OCI-LY3 (cell line): ENCODE results near the gene SEL1L2.

Experiments
- H2AFZ ChIP-seq: fragments of 200-600, 300-600 bp; shearing (Covaris generic); 2 replicates; pipeline ENCODE4 v1.6.0; 2014; ENCODE audit warnings: antibody characterized with exemption, low read depth, low read length
- H3K27ac ChIP-seq: fragments of 200-600, 300-600 bp; sonication (generic); 2 replicates; pipeline ENCODE4 v1.5.1; 2014; ENCODE audit warnings: mild to moderate bottlenecking, low read length, moderate library complexity, mixed read lengths
- H3K27me3 ChIP-seq: fragments of 200-600, 300-600 bp; sonication (generic); 2 replicates; pipeline ENCODE4 v1.6.1; 2014; ENCODE audit warnings: low read depth, low read length, mixed read lengths
- H3K36me3 ChIP-seq: fragments of 200-600, 300-600 bp; sonication (generic); replicated peaks from 2 replicates; pipeline ENCODE3; 2014; ENCODE audit warnings: low read depth, low read length, mixed read lengths
- H3K4me1 ChIP-seq: fragments of 300-600, 200-600 bp; sonication (generic); 2 replicates; pipeline ENCODE4 v1.6.1; 2014; ENCODE audit warnings: low read length, mixed read lengths
- H3K4me2 ChIP-seq: fragments of 200-600, 300-600 bp; sonication (generic); 2 replicates; pipeline ENCODE4 v1.6.1; 2014; ENCODE audit warnings: low read length, mixed read lengths
- H3K4me3 ChIP-seq: fragments of 300-600, 200-600 bp; sonication (generic); 2 replicates; pipeline ENCODE4 v1.5.1; 2014; ENCODE audit warnings: antibody characterized with exemption, mild to moderate bottlenecking, low read length, moderate library complexity
- H3K79me2 ChIP-seq: fragments of 300-600, 200-600 bp; shearing (Covaris generic); 2 replicates; pipeline ENCODE4 v1.6.1; 2014; ENCODE audit warnings: mild to moderate bottlenecking, low read length, mixed read lengths
- H3K9ac ChIP-seq: fragments of 300-600, 200-600 bp; shearing (Covaris generic); 2 replicates; pipeline ENCODE4 v1.6.0; 2014; ENCODE audit warnings: mild to moderate bottlenecking, low read length, moderate library complexity
- H3K9me3 ChIP-seq: fragments of 200-600, 300-600 bp; shearing (Covaris generic); 2 replicates; pipeline ENCODE4 v1.6.1; 2014; ENCODE audit warnings: low read length, mixed read lengths; ENCODE audit not compliant: insufficient read depth
- H4K20me1 ChIP-seq: fragments of 200-600, 300-600 bp; sonication (generic); 2 replicates; pipeline ENCODE4 v1.6.1; 2016; ENCODE audit warnings: low read length, mixed read lengths; ENCODE audit not compliant: insufficient read depth
- CTCF ChIP-seq: fragments of 200-600, 300-600 bp; sonication (generic); IDR thresholded peaks from 2 replicates; pipeline ENCODE4 v1.5.1; 2014; ENCODE audit warnings: antibody characterized with exemption, low read length, low read depth
- EZH2phosphoT487 ChIP-seq: fragments of 200-600 bp; shearing (Covaris generic); IDR thresholded peaks from 2 replicates; pipeline ENCODE4 v1.6.1; 2018; ENCODE audit warnings: antibody characterized with exemption, mixed run types, low read depth

The SEL1L2 gene

GRCh38 chr20:13874394-13875157 is 115.8 kb downstream of the SEL1L2 start:
- Histone ChIP-seq H3K79me2 (no peaks in the 10 kb centered on the region), H3K4me1 (no peaks in the 10 kb centered on the region), H3K36me3 (no peaks in the 10 kb centered on the region), H3K27ac (no peak overlapping the region), H3K9ac (no peak overlapping the region), H4K20me1 (no peaks in the 10 kb centered on the region), H3K9me3 (no peaks in the 10 kb centered on the region), H3K4me2 (no peak overlapping the region), H3K27me3 (peaks cover 14% of the 10 kb centered on the region; the same call in 1 of the 2 replicates), H3K4me3 (no peak overlapping the region), H2AFZ (no peak overlapping the region)
- TF ChIP-seq CTCF (no peak), EZH2phosphoT487 (no peak)

- Histone ChIP-seq H4K20me1 (no peaks in the 10 kb centered on the region), H2AFZ (no peak overlapping the region), H3K79me2 (no peaks in the 10 kb centered on the region), H3K4me1 (no peaks in the 10 kb centered on the region), H3K27me3 (peaks cover 14% of the 10 kb centered on the region; the same call in 1 of the 2 replicates), H3K9me3 (no peaks in the 10 kb centered on the region), H3K36me3 (no peaks in the 10 kb centered on the region), H3K9ac (no peak overlapping the region), H3K27ac (no peak overlapping the region), H3K4me3 (no peak overlapping the region), H3K4me2 (no peak overlapping the region)
- TF ChIP-seq EZH2phosphoT487 (no peak), CTCF (no peak)
These were observed 116.6 kb downstream of the SEL1L2 start for GRCh38 chr20:13873831-13874230.

GRCh38 chr20:13870170-13870748 is 120.2 kb downstream of the SEL1L2 start:
- TF ChIP-seq CTCF: peak; percentile 19
- no peak for TF ChIP-seq EZH2phosphoT487
- Histone ChIP-seq H3K79me2 (no peaks in the 10 kb centered on the region), H3K36me3 (no peaks in the 10 kb centered on the region), H3K4me3 (no peak overlapping the region), H3K9me3 (no peaks in the 10 kb centered on the region), H3K4me1 (no peaks in the 10 kb centered on the region), H4K20me1 (no peaks in the 10 kb centered on the region), H3K4me2 (no peak overlapping the region), H2AFZ (no peak overlapping the region), H3K9ac (no peak overlapping the region), H3K27me3 (peaks cover 31% of the 10 kb centered on the region), H3K27ac (no peak overlapping the region)

- Histone ChIP-seq H2AFZ (no peak overlapping the region), H3K9ac (no peak overlapping the region), H3K4me1 (no peaks in the 10 kb centered on the region), H3K36me3 (no peaks in the 10 kb centered on the region), H3K27ac (no peak overlapping the region), H3K9me3 (no peaks in the 10 kb centered on the region), H3K4me3 (no peak overlapping the region), H3K27me3 (peaks cover 30% of the 10 kb centered on the region), H3K79me2 (no peaks in the 10 kb centered on the region), H4K20me1 (no peaks in the 10 kb centered on the region), H3K4me2 (no peak overlapping the region)
- TF ChIP-seq CTCF (no peak), EZH2phosphoT487 (no peak)
These were observed 122.1 kb downstream of the SEL1L2 start for GRCh38 chr20:13868331-13868730.
